Hematopoietic multipotent progenitor cell (in vitro differentiated cells): ENCODE results near the gene NCAPH2. TPM values are rescaled to one million over a fixed set of nuclear protein-coding genes. Genes with fewer than 3 reads are reported as not detected.
"Not testable (repeated sequence)": the region's sequence is repeated elsewhere in the genome, so short reads cannot be mapped to it uniquely, and the experiment has no call there.

ENCODE experiments used
- DNase-seq, 3 donors: peaks; one replicate each; pipeline ENCODE4 v3.0.0-alpha.2; 2011 to 2015; ENCODE audit warnings: low read depth in 2 of 3, low spot score in 2 of 3
- total RNA-seq: library from RNA; depleted of rRNA; stranded (reverse); fragments of >200 nt; gene quantifications from one replicate; pipeline ENCODE4 v1.2.3, GENCODE V29; 2012

The NCAPH2 gene
- total RNA-seq, 1 donor, result 38.2 TPM

DNA sequence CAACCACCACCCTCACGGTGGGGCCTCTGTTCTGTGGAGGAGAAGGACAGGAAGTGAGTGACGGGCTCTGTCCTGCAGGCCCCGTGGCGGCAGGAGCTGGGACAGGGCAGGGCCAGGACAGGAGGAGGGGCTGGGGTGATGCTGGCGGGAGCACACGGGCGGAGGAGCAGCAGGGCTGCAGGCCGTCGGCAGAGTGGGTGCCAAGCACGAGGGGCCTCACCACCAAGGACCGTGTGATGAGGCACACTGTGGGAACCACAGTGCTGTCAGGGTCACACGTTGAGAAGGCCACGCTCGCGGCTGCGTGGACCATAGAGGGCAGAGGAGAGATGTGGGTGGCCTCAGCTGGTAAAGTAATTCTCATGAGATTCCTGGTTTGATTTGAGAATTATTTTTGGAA, 8.9 kb downstream of the NCAPH2 start:
- no peak for DNase-seq

DNA sequence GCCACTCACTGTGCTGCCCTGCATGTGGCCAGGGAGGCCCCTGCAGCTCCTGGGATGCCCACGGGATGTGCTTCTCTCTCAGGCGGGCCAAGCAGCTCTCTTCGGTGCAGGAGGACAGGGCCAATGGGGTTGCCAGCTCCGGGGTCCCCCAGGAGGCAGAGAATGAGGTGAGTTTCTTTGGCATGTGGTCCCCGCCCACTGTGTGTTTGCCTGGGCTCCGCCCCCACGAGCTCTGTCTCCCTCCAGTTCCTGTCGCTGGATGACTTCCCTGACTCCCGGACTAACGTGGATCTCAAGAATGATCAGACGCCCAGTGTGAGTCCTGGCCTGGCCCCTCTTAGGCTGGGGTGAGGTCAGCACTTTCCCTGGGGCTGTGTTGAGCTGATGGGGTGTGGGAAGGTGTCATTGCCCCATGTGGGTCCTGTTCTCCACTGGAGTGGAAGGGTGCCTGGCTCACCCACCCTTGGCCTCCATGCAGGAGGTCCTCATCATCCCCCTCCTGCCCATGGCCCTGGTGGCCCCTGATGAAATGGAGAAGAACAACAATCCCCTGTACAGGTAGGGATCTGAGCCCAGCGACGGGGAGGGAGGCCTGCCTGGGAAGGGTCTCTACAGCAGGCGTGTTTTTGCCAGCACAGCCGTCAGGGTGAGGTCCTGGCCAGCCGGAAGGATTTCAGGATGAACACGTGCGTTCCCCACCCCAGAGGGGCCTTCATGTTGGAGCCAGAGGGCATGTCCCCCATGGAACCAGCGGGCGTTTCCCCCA, 9.7 kb downstream of the NCAPH2 start:
- DNase-seq, result no peak

DNA sequence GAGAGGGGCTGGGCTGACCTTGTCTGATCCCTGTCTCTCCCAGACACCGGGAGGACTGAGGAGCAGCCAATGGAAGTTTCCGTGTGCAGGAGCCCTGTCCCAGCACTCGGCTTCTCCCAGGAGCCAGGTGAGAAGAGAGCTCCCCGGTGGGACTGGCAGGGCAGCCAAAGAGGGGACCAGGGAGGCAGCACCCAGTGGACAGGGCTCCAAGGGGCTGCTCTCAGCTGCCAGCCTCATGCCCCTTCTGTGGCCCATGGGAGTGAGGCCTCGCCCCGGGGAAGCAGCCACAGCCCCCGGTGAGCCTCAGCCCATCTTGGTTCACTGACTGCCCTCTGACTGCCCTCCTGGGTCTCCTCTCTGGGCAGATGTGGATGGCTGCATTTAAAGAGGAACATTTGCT, 10.6 kb downstream of the NCAPH2 start:
- DNase-seq, result no peak

DNA sequence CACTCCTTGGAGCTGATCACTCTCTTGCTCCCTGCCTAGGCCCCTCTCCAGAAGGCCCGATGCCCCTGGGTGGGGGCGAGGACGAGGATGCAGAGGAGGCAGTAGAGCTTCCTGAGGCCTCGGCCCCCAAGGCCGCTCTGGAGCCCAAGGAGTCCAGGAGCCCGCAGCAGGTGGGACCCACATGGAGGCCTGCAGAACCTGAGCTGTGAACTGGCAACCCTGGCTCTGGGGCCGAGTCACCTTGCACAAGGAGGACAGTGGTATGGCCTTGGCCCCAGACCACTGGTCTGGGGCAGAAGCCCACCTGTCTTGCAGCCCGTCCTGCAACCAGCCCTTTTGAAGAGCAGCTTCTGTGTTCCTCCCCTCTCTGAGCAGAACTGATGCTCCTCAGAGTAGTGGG, 11.1 kb downstream of the NCAPH2 start:
- no peak for DNase-seq

DNA sequence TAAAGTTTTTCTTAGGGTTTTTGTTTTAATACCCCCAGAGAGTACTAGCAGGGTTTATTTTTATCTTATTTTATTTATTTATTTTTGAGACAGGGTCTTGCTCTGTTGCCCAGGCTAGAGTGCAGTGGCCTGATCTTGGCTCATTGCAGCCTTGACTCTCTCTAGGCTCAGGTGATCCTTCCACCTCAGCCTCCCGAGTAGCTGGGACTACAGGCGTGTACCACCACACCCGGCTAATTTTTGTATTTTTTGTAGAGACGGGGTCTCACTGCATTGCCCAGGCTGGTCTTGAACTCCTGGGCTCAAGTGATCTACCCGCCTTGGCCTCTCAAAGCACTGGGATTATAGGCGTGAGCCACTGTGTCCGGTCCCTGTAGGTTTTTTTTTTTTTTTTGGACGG, 12.2 kb downstream of the NCAPH2 start:
- not testable (repeated sequence) for DNase-seq

DNA sequence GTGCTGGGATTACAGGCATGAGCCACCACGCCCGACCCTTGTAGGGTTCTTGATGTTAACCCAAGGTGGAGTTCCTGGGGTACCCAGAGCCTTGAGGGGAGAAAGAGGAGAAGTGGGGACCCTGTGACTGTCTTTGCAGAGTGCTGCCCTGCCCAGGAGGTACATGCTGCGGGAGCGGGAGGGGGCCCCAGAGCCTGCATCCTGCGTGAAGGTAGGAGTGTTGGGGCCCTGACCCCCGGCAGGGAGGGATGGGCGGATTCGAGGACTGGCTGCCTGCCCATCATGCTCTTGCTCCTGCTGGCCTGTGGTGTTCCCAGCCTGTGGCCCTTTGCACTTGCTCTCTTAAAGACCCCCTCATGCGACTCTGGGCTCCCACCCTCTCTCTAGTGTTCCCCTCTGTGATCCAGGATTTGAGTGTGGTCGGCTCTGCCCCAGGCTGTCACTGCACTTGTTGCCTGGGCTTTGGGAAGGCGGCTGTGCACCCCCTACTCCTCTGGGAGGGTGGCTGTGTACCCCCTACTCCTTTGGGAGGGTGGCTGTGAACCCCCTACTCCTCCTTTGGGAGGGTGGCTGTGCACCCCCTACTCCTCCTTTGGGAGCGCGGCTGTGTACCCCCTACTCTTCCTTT, 12.9 kb downstream of the NCAPH2 start:
- DNase-seq, result no peak

DNA sequence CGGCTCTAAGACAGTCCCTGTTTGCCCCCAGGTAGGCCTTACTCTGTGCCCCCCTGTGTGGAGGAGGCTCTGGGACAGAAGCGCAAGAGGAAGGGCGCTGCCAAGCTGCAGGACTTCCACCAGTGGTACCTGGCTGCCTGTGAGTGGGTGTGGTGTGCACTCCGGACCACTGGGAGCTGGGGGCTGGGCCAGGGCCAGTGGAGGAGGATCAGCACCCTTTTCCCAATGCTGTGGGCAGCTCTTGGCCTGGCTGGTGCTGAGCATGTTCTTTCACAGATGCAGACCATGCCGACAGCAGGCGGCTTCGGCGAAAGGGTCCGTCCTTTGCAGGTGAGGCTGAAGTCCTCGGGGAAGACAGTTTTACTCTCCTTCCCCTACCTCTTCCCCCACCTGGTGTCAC, 13.7 kb downstream of the NCAPH2 start:
- DNase-seq, result no peak

DNA sequence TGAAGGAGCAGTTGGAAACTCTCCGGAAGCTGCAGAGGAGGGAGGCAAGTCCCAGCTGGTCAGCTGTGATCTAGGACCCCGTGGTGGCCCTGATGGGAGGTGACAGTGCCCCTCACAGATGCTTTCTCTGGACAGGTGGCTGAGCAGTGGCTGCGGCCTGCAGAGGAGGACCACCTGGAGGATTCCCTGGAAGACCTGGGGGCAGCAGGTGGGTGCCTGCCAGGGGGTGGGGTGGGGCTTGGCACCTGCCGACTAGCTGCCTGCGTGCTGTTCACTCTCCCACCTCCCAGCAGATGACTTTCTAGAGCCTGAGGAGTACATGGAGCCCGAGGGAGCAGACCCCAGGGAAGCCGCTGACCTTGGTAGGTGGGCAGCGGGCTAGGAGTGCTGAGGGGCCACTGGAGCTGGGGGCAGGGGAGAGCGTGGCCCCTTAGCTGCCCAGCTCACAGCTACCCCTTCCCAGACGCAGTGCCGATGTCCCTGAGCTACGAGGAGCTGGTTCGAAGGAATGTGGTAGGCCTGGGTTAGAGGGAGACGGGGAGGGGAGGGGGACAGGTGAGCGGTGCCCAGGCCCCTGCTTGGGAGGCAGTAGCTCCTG, 14.3 kb downstream of the NCAPH2 start:
- no peak for DNase-seq

DNA sequence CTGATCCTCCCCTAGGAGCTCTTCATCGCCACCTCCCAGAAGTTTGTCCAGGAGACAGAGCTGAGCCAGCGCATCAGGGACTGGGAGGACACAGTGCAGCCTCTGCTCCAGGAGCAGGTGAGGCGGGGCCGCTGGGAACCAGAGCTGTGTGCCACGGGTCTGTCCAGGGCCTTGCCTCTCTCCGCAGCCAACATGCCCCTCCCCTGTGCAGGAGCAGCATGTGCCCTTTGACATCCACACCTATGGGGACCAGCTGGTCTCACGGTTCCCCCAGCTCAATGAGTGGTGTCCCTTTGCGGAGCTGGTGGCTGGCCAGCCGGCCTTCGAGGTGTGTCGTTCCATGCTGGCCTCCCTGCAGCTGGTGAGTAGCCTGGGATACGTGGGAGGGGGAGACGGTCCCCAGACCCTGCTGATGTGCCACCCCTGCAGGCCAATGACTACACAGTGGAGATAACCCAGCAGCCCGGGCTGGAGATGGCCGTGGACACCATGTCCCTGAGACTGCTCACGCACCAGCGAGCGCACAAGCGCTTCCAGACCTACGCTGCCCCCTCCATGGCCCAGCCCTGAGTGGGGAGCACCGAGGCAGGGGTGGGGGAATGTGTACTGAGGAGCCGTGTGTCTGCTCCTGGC, 14.9 kb downstream of the NCAPH2 start:
- no peak for DNase-seq

DNA sequence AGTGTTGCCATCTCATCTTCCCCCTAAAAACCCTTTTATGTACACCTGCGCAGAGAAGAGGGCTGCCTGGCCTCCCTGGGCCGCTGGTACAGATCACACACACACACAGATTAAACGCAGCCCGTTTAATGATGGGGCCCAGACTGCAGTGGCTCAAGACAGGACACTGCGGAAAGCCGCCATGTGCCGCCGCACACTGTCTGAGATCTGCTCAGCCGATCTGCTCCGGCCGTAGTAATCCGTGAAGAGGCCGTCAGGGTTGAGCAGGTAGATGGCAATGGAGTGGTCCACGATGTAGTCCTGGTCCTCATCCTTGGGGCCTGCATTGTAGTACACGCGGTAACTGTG, 15.4 kb downstream of the NCAPH2 start:
- no peak for DNase-seq

DNA sequence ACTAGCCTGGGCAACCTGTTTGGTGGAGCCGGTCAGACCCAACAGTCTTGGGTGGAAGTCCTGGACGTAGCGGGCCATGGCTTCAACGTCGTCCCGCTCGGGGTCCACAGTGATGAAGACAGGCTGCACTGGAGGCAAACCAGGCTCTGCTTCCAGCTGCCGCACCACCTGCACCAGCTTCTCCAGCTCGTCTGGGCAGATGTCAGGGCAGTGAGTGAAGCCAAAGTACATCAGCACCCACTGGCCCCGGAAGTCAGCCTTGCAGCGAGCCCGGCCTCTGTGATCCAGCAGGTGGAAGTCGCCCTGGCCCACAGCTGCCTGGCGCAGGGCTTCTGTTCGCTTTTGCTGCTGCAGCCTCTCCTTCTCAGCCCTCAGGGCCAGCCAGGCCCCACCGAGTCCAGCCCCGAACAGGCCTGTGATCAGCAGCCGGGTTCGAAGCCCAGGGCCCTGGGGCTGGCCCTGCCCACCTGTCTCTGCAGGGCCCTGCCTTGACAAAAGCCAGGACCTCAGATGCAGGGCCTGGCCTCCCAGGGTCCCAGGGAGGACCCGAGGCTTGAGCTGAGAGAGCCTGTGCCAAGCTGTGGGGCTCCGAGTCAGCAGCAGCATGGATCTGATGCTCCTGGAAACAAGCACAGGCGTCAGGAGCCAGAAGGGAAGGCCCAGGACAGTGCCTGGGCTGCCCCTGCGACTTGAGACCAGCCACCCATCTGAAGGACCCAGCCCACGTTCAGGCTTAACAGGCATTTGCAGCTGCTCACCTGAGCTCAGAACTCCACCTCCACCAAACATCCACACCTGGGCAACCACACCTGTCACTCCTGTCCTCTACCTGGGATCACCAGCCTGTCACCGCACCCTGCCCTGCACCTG, 16.0 kb downstream of the NCAPH2 start:
- no peak for DNase-seq

DNA sequence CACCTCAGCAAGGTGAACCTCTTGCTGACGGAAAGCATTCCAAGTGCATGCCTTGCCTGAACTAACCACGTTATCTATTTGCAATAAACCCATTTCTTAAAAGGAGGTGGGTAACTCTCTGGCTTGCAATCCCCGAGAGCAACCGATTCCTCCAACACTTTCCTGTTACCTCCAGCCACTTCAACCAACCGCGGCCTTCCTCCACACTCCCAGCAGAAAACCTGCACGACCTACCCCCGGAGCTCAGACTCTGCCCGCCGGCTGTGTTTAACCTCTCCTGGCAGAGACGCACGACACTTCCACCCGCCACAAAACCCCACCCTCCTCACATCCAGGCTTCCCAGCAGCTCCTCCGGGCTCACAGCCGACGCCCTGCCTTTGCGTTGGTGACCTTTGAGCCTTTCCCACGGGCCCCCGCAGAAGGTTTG, 16.7 kb downstream of the NCAPH2 start:
- peak in 1 of 3 donors; percentile 8 for DNase-seq

DNA sequence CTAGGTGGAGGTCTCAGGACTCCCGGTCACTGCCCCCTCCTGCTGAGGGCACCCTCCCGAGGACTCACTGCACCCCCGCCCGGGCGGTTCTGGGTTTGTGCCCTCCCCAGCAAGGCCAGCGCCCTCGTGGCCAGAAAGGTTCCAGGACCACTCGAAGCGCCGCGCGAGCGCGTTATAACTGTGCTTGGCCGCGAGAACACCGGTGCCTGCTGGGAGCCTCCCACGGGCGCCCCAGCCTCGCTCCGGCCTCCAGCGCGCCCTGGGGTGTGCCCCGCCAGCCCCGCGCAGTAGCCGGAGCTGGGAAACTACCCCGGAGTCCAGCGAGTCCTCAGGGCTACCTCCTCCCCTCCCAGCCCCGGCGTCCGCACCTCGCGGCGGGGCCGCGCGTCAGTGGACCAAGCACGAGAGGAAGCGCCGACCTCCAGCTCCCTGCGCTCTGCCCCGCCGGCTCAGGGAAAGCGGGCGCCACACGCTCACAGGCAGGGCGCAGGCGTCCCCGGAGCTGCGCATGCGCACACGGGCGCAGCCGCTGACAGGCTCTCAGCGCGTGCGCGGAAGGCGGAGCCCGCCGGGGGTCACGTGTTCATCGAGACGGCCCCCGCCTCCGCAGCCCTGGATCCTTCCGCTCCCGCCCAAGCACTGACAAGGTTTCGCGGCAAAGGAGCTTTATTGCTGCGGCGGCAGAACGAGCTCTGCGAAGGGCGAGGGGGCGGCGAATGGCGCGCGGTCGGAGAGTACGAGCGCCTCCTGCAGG, 17.3 kb downstream of the NCAPH2 start, which contains the start of gene SCO2:
TSS of gene SCO2 (minus strand) at position 495 of the 754 bp plus-strand sequence. CDS start 1,187 bp downstream, outside the sequence.
- peak; percentile 96 to 99 (median 98) for DNase-seq

DNA sequence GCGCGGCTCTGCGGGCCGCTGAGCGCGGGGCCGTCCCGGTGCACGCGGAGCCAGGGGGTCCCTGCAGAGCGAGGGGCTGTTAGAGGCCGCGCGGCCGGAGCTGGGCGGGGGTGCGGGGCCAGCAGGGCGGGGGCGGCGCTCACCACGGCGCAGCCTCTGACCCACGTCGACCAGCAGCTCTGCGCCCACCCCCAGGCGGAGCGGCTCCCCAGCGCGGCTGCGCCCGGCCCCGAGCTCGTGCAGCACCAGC, 17.8 kb downstream of the NCAPH2 start:
- DNase-seq, result no peak

DNA sequence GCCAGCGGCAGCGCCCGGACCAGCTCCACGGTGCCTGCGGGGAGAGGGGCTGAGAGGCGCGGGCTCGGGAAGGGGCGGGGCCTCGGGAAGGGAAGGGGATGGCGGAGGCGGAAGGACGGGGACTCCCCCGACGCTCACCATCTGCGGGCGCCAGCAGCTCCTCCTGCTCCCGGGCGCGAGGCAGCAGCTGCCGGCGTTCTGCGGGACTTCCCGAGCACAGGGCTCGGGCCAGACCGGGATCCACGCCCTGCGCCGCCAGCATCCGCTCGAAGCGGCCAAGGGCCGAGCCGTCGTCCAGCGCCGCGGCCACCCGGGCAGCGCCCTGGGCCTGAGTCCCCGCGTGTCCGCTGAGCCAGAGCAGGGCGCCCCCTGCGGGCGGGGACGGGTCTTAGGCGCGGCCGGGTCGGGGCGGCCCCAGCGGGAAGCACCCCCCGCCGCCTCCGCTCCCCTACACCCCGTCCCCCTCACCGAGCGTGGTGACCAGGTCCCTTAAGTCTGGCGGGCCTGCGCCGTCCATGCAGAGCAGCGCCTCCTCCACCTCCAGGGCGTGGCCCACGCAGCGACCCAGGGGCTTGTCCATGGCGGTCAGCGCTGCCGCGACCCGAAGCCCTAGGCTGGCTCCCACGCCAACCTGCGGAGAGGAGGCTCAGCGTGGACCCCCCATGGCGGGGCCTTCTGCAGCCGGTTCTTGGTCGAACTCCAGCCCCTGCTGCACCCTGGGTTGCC, 18.2 kb downstream of the NCAPH2 start:
- peak; percentile 76 to 89 (median 88) for DNase-seq

DNA sequence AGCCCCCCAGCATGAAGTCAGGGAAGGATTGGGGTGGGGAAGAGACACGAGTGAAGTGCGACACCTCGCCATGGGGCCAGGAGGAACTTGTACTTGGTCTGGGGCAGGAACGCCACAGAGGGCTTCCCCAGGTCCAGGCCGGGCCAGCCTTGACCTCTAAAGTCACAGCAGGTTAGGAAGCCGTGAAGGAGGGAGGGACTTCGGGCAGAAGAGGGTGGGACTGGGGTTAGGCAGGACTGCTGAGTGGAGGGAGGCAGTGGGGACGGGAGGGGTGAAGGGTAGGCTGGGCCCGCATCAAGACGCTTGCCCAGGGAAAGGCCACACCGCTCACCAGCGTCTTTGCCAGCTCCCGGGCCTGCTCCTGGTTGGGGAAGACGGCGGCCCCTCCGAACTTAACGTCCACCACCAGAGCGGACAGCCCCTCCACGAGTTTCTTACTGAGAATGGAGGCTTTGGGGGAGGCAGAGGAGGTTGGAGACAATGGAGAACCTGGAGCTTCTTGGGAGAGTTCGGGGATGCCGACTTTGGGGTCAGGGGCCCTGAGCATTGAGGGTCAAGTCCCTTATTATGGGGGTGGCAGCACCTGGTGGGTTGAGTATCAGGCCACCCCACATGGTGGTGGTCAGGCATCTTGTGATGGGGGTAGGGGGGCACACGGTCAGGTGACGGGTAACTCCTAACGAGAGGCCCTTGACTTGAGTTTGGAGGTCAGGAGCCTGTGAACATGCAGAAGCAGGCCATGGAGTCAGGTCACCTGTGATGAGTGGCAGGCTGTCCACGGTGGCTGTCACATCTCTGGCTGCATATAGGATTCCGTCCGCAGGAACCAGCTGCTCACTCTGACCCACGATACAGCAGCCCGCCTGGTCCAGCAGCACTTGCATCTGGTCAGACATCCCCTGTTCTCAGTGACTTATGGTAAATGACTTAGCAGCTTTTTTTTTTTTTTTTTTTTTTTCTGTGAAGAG, 19.1 kb downstream of the NCAPH2 start:
- DNase-seq, result peak in 1 of 3 donors; percentile 26

DNA sequence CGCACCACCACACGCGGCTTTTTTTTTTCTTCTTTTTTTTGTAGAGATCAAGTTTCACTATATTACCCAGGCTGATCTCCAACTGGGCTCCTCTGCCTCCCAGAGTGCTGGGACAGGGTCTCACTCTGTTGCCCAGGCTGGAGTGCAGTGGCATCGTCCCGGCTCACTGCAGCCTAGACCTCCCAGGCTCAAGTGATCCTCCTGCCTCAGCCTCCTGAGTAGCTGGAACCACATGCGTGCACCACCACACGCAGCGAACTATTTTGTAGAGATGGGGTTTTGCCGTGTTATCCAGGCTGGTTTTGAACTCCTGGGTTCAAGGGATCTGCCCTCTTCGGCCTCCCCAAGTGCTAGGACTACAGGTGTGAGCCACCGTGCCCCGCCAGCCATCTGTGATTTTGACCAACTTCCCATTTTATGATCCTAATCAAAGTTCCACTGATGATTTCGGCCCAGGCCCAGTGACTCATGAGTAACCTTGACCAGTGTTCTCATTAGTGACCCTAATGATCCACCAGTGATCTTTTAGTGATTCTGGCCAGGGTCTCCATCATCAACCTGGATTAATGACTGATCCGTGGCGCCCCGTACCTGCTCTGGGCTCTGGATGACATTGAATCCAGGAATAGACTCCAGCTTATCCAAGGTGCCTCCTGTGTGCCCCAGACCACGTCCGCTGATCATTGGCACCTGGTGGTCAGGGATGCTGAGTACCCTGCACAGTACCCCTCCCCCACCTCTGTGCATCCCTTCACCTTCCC, 20.1 kb downstream of the NCAPH2 start:
- DNase-seq, result no peak
